Fibroblast of lung (primary cell): ENCODE measurements around the gene PPFIBP2. TPM values are rescaled to one million over a fixed set of nuclear protein-coding genes. Genes with fewer than 3 reads are reported as not detected.

Source experiments
- DNase-seq, 2 donors: peaks; one replicate each; pipeline versions ENCODE4 v3.0.0 to v3.0.0-alpha.2; 2010; ENCODE audit warnings: low read depth in 2 of 2
- H2AFZ ChIP-seq: 2 replicates; pipeline ENCODE4 v1.5.1; 2012; ENCODE audit warnings: low read length, control low read depth, inconsistent platforms
- H3K27ac ChIP-seq: 2 replicates; pipeline ENCODE4 v1.5.1; 2011; ENCODE audit warnings: low read length, control low read depth; ENCODE audit not compliant: insufficient read depth
- H3K27me3 ChIP-seq: 2 replicates; pipeline ENCODE4 v1.5.1; 2011; ENCODE audit warnings: mild to moderate bottlenecking, low read length; ENCODE audit not compliant: control insufficient read depth, insufficient read depth
- H3K36me3 ChIP-seq: 2 replicates; pipeline ENCODE4 v1.5.1; 2011; ENCODE audit warnings: low read length; ENCODE audit not compliant: control insufficient read depth, insufficient read depth
- H3K4me1 ChIP-seq: 2 replicates; pipeline ENCODE4 v1.5.1; 2011; ENCODE audit warnings: low read length; ENCODE audit not compliant: control insufficient read depth, insufficient read depth; ENCODE audit errors: extremely low read depth
- H3K4me2 ChIP-seq: 2 replicates; pipeline ENCODE4 v1.5.1; 2011; ENCODE audit warnings: low read length, control low read depth; ENCODE audit not compliant: insufficient read depth; ENCODE audit errors: extremely low read depth
- H3K4me3 ChIP-seq, 4 experiments: fragments of 200-600 bp in 1 of 4; sonication (generic) in 1 of 4; replicated peaks in 1 of 4; 2 replicates each; pipeline ENCODE4 v1.5.1; 2011 to 2016; ENCODE audit warnings: low read length in 4 of 4, low read depth in 3 of 4, mild to moderate bottlenecking in 3 of 4, control low read depth in 2 of 4, inconsistent platforms in 1 of 4, mixed read lengths in 1 of 4; ENCODE audit not compliant: insufficient read depth in 1 of 4; ENCODE audit errors: control extremely low read depth in 1 of 4
- H3K79me2 ChIP-seq: 2 replicates; pipeline ENCODE4 v1.5.1; 2012; ENCODE audit warnings: mild to moderate bottlenecking, low read length, inconsistent platforms; ENCODE audit not compliant: control insufficient read depth, insufficient read depth
- H3K9ac ChIP-seq: 2 replicates; pipeline ENCODE4 v1.5.1; 2011; ENCODE audit warnings: mild to moderate bottlenecking, low read length, control low read depth; ENCODE audit not compliant: insufficient read depth
- H3K9me3 ChIP-seq: 2 replicates; pipeline ENCODE4 v1.5.1; 2012; ENCODE audit warnings: low read depth, low read length; ENCODE audit not compliant: control insufficient read depth, insufficient read depth
- H4K20me1 ChIP-seq: 2 replicates; pipeline ENCODE4 v1.5.1; 2011; ENCODE audit warnings: low read length; ENCODE audit not compliant: control insufficient read depth, insufficient read depth; ENCODE audit errors: extremely low read depth
- CTCF ChIP-seq, 2 donors: IDR thresholded peaks in 1 of 2; conservative IDR thresholded peaks in 1 of 2; 1 replicate in 1 of 2; 2 replicates in 1 of 2; pipeline ENCODE4 v1.5.1; 2011 to 2012; ENCODE audit warnings: low read length in 2 of 2, control low read depth in 1 of 2, inconsistent platforms in 1 of 2, low read depth in 1 of 2, mild to moderate bottlenecking in 1 of 2
- EZH2 ChIP-seq: IDR thresholded peaks from 2 replicates; pipeline ENCODE4 v1.5.1; 2012; ENCODE audit warnings: low read length, control low read depth, mild to moderate bottlenecking; ENCODE audit errors: missing control alignments
- polyA plus RNA-seq, 2 donors: library from polyadenylated mRNA; depleted of rRNA in 1 of 2; stranded (reverse) in 1 of 2; unstranded in 1 of 2; fragments of >200 nt; gene quantifications; 2 replicates each; pipeline ENCODE4 v1.2.1, GENCODE V29; 2011 to 2012; ENCODE audit warnings: missing spikeins in 1 of 2
- total RNA-seq: library from RNA; depleted of rRNA; stranded (reverse); fragments of >200 nt; gene quantifications from 2 replicates; pipeline ENCODE4 v1.2.1, GENCODE V29; 2014

Gene PPFIBP2
- total and polyA plus RNA-seq, 2 donors (not counting 1 experiment from before 2014, with no cell fraction given), result 11.4 to 38.8 TPM

GRCh38 chr11:7673724-7674434, 160.1 kb downstream of the PPFIBP2 start:
- DNase-seq, result peak in 1 of 2 donors; percentile 33
- TF ChIP-seq EZH2 (no peak), CTCF (conservative IDR thresholded peaks at IDR 0.05 in 1 of 2, IDR thresholded peaks at IDR 0.05 in 1 of 2; ENCODE audit: low read depth in 1 of 2, low read length in 2 of 2) (no peak)
- H3K4me2 ChIP-seq, result peak overlapping the region; percentile 32
- H3K27ac ChIP-seq, result no peak overlapping the region
- no peaks in the 10 kb centered on the region for H3K36me3 ChIP-seq
- H3K9ac ChIP-seq, result peak overlapping the region; percentile 69
- no peaks in the 10 kb centered on the region for H3K27me3 ChIP-seq
- peak overlapping the region; percentile 72 for H2AFZ ChIP-seq
- no peaks in the 10 kb centered on the region for H4K20me1 ChIP-seq
- no peaks in the 10 kb centered on the region for H3K79me2 ChIP-seq
- H3K9me3 ChIP-seq, result no peaks in the 10 kb centered on the region
- H3K4me3 ChIP-seq, result peak overlapping the region; percentile 40 to 63 (median 46)
- no peaks in the 10 kb centered on the region for H3K4me1 ChIP-seq

- H3K27ac ChIP-seq, result no peak overlapping the region
- H3K4me2 ChIP-seq, result no peak overlapping the region
- H3K27me3 ChIP-seq, result no peaks in the 10 kb centered on the region
- no peak for DNase-seq
- no peak overlapping the region for H3K4me3 ChIP-seq
- H3K79me2 ChIP-seq, result no peaks in the 10 kb centered on the region
- TF ChIP-seq CTCF (conservative IDR thresholded peaks at IDR 0.05 in 1 of 2, IDR thresholded peaks at IDR 0.05 in 1 of 2; ENCODE audit: low read depth in 1 of 2, low read length in 2 of 2) (no peak), EZH2 (no peak)
- H4K20me1 ChIP-seq, result no peaks in the 10 kb centered on the region
- no peaks in the 10 kb centered on the region for H3K4me1 ChIP-seq
- H3K9me3 ChIP-seq, result no peaks in the 10 kb centered on the region
- no peak overlapping the region for H3K9ac ChIP-seq
- no peaks in the 10 kb centered on the region for H3K36me3 ChIP-seq
- H2AFZ ChIP-seq, result no peak overlapping the region
Measured at GRCh38 chr11:7675631-7676030, 161.8 kb downstream of the PPFIBP2 start.

GRCh38 chr11:7677071-7677470, 163.3 kb downstream of the PPFIBP2 start:
- Histone ChIP-seq H3K4me3 (no peak overlapping the region), H3K36me3 (no peaks in the 10 kb centered on the region), H2AFZ (no peak overlapping the region), H3K27me3 (no peaks in the 10 kb centered on the region), H4K20me1 (no peaks in the 10 kb centered on the region), H3K9me3 (no peaks in the 10 kb centered on the region), H3K4me2 (no peak overlapping the region), H3K9ac (no peak overlapping the region), H3K79me2 (no peaks in the 10 kb centered on the region), H3K27ac (no peak overlapping the region), H3K4me1 (no peaks in the 10 kb centered on the region)
- DNase-seq, result no peak
- TF ChIP-seq EZH2, result no peak
- TF ChIP-seq CTCF (conservative IDR thresholded peaks at IDR 0.05 in 1 of 2, IDR thresholded peaks at IDR 0.05 in 1 of 2; ENCODE audit: low read depth in 1 of 2, low read length in 2 of 2), result no peak
